ENCODE measurements around the gene ST8SIA4.

The ST8SIA4 gene

DNA sequence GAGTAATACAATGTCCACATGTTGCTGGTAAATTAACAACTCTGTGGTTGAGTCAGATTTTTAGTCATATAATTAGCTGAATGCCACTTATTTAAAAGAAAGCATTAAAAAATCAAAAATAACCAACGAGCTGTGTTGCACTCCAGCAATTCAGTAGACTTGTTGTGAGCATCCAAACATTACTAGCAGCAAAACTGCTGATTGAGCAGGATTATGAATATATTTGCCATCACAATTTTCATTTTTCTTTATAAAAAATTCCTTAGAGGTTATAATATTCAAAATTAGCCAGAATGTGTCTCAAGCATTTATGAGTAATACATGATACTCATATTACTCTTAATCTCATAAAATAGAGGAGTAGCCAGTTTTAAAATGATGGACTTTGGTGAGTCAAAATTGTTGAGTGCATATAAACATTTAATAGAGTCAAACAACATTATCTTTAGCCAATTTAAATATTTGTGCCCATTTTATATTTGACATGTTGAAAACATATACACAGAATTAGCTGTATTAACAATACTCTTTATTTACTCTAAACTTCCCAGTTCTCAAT, 44.0 kb downstream of the ST8SIA4 start:
- no peak for DNase-seq (ENCODE audit: low spot score)
- no peak overlapping the region for H4K8ac ChIP-seq (ENCODE audit: low read depth, low read length)
- H3K9ac ChIP-seq (ENCODE audit: low read depth, low read length, poor library complexity): no peak overlapping the region
- no peak overlapping the region for H4K91ac ChIP-seq (ENCODE audit: low read depth, low read length, poor library complexity)
- no peak overlapping the region for H3K14ac ChIP-seq (ENCODE audit: low read length)
- H2BK5ac ChIP-seq (ENCODE audit: low read length): no peak overlapping the region
- no peak overlapping the region for H2BK15ac ChIP-seq (ENCODE audit: low read length)
- H3K27ac ChIP-seq (replicated peaks; ENCODE audit: low read length): no peak overlapping the region
- WGBS, 2 donors (ENCODE audit: extremely low coverage in 2 of 2, insufficient read length in 2 of 2, insufficient replicate concordance in 1 of 2): no CpG with 5 or more reads among the region's 1 CpG
- H2AFZ ChIP-seq (ENCODE audit: low read length): no peak overlapping the region
- H3K4ac ChIP-seq (ENCODE audit: low read length): no peak overlapping the region
- peaks cover 0 to 2% of the 10 kb centered on the region in 2 donors for H3K4me1 ChIP-seq (ENCODE audit: control insufficient read depth in 2 of 2, insufficient read depth in 1 of 2, low read depth in 1 of 2, low read length in 2 of 2)
- no peak overlapping the region for H3K23ac ChIP-seq (ENCODE audit: low read depth, low read length, poor library complexity)
- H3K4me2 ChIP-seq (ENCODE audit: insufficient read depth, low read length, poor library complexity, severe bottlenecking): no peak overlapping the region
- H3K36me3 ChIP-seq (replicated peaks in 1 of 2; ENCODE audit: control insufficient read depth in 2 of 2, insufficient read depth in 2 of 2, low read length in 2 of 2): peaks cover 0 to 37% of the 10 kb centered on the region in 2 donors
- no peak overlapping the region for H2BK120ac ChIP-seq (ENCODE audit: low read depth, low read length)
- no peak overlapping the region for H3K4me3 ChIP-seq (ENCODE audit: low read length in 2 of 2)
- H3K18ac ChIP-seq (ENCODE audit: low read length): no peak overlapping the region
- H2BK12ac ChIP-seq (ENCODE audit: low read length): no peak overlapping the region
- H3K79me1 ChIP-seq (ENCODE audit: low read depth, low read length): peaks cover 1% of the 10 kb centered on the region
- peaks cover 0 to 3% of the 10 kb centered on the region in 2 donors for H3K9me3 ChIP-seq (replicated peaks in 1 of 2; ENCODE audit: control insufficient read depth in 2 of 2, insufficient read depth in 1 of 2, low read depth in 1 of 2, low read length in 2 of 2)
- no peak overlapping the region for H2AK5ac ChIP-seq (ENCODE audit: low read depth, low read length)
- no peaks in the 10 kb centered on the region for H3K27me3 ChIP-seq (ENCODE audit: control insufficient read depth in 3 of 3, insufficient read depth in 3 of 3, low read depth in 1 of 3, low read length in 3 of 3)

DNA sequence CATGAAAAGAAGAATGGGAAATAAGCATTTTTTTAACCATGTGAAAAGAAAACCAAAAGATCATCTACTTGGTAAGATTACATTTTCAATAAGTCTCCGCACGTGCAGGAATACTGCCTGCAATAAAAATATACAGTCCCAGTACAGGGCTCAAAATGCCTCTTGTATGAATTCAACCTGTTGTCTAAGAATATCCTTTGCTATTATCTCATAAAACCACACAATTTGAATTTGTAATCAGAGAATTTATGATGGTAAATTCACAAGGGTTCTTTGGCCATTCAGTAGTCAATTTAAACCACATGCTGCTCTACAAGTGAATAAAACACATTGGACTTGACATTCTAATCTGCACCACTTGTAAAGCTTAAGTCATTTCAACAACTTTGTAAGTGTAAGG, 46.6 kb downstream of the ST8SIA4 start:
- Histone ChIP-seq H3K4me3 (ENCODE audit: low read length in 2 of 2) (no peak overlapping the region), H3K4me2 (ENCODE audit: insufficient read depth, low read length, poor library complexity, severe bottlenecking) (no peak overlapping the region), H3K36me3 (replicated peaks in 1 of 2; ENCODE audit: control insufficient read depth in 2 of 2, insufficient read depth in 2 of 2, low read length in 2 of 2) (peaks cover 0 to 42% of the 10 kb centered on the region in 2 donors), H2AK5ac (ENCODE audit: low read depth, low read length) (no peak overlapping the region), H3K27me3 (ENCODE audit: control insufficient read depth in 3 of 3, insufficient read depth in 3 of 3, low read depth in 1 of 3, low read length in 3 of 3) (no peaks in the 10 kb centered on the region), H3K79me1 (ENCODE audit: low read depth, low read length) (no peaks in the 10 kb centered on the region), H4K8ac (ENCODE audit: low read depth, low read length) (no peak overlapping the region), H3K18ac (ENCODE audit: low read length) (no peak overlapping the region), H3K27ac (replicated peaks; ENCODE audit: low read length) (no peak overlapping the region), H2AFZ (ENCODE audit: low read length) (no peak overlapping the region), H2BK15ac (ENCODE audit: low read length) (no peak overlapping the region), H3K4me1 (ENCODE audit: control insufficient read depth in 2 of 2, insufficient read depth in 1 of 2, low read depth in 1 of 2, low read length in 2 of 2) (peaks cover 0 to 2% of the 10 kb centered on the region in 2 donors), H3K9me3 (replicated peaks in 1 of 2; ENCODE audit: control insufficient read depth in 2 of 2, insufficient read depth in 1 of 2, low read depth in 1 of 2, low read length in 2 of 2) (no peaks in the 10 kb centered on the region), H2BK5ac (ENCODE audit: low read length) (no peak overlapping the region), H2BK12ac (ENCODE audit: low read length) (no peak overlapping the region), H3K4ac (ENCODE audit: low read length) (no peak overlapping the region), H3K14ac (ENCODE audit: low read length) (no peak overlapping the region), H4K91ac (ENCODE audit: low read depth, low read length, poor library complexity) (no peak overlapping the region), H3K9ac (ENCODE audit: low read depth, low read length, poor library complexity) (no peak overlapping the region), H2BK120ac (ENCODE audit: low read depth, low read length) (no peak overlapping the region), H3K23ac (ENCODE audit: low read depth, low read length, poor library complexity) (no peak overlapping the region)
- no CpG with 5 or more reads among the region's 2 CpGs for WGBS, 2 donors (ENCODE audit: extremely low coverage in 2 of 2, insufficient read length in 2 of 2, insufficient replicate concordance in 1 of 2)
- no peak for DNase-seq (ENCODE audit: low spot score)

DNA sequence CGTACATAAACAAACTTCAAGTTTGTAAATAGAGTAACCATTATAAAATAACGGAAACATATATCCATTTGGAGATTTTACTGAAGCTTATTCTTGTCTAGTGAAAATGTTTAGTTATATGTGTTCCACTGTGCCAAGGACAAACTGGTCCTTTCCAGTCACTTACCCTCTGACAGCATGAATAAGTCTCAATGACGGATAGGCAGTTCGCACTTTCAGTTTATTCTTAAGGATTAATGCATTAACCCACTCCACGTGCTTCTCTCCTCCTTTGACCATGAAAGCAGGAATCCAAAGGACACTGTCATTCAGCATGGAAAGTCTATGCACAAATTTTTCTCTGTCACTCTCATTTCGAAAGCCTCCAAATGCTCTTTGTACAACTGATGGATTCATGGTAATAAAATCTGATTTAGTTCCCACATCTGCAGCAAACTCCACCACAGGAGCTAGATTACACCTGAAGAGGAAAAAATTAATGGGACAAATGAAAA, 47.1 kb downstream of the ST8SIA4 start:
- Histone ChIP-seq H3K4me3 (ENCODE audit: low read length in 2 of 2) (no peak overlapping the region), H3K27ac (replicated peaks; ENCODE audit: low read length) (no peak overlapping the region), H3K27me3 (ENCODE audit: control insufficient read depth in 3 of 3, insufficient read depth in 3 of 3, low read depth in 1 of 3, low read length in 3 of 3) (no peaks in the 10 kb centered on the region), H3K36me3 (replicated peaks in 1 of 2; ENCODE audit: control insufficient read depth in 2 of 2, insufficient read depth in 2 of 2, low read length in 2 of 2) (peaks cover 0 to 42% of the 10 kb centered on the region in 2 donors), H3K79me1 (ENCODE audit: low read depth, low read length) (no peaks in the 10 kb centered on the region), H3K18ac (ENCODE audit: low read length) (no peak overlapping the region), H4K91ac (ENCODE audit: low read depth, low read length, poor library complexity) (no peak overlapping the region), H2AFZ (ENCODE audit: low read length) (no peak overlapping the region), H2BK5ac (ENCODE audit: low read length) (no peak overlapping the region), H3K4me1 (ENCODE audit: control insufficient read depth in 2 of 2, insufficient read depth in 1 of 2, low read depth in 1 of 2, low read length in 2 of 2) (peaks cover 0 to 2% of the 10 kb centered on the region in 2 donors), H2BK15ac (ENCODE audit: low read length) (no peak overlapping the region), H2BK12ac (ENCODE audit: low read length) (no peak overlapping the region), H3K23ac (ENCODE audit: low read depth, low read length, poor library complexity) (no peak overlapping the region), H3K4ac (ENCODE audit: low read length) (no peak overlapping the region), H3K14ac (ENCODE audit: low read length) (no peak overlapping the region), H3K9me3 (replicated peaks in 1 of 2; ENCODE audit: control insufficient read depth in 2 of 2, insufficient read depth in 1 of 2, low read depth in 1 of 2, low read length in 2 of 2) (no peaks in the 10 kb centered on the region), H4K8ac (ENCODE audit: low read depth, low read length) (no peak overlapping the region), H3K4me2 (ENCODE audit: insufficient read depth, low read length, poor library complexity, severe bottlenecking) (no peak overlapping the region), H2AK5ac (ENCODE audit: low read depth, low read length) (no peak overlapping the region), H2BK120ac (ENCODE audit: low read depth, low read length) (no peak overlapping the region), H3K9ac (ENCODE audit: low read depth, low read length, poor library complexity) (no peak overlapping the region)
- no peak for DNase-seq (ENCODE audit: low spot score)
- WGBS, 2 donors (ENCODE audit: extremely low coverage in 2 of 2, insufficient read length in 2 of 2, insufficient replicate concordance in 1 of 2): no CpG with 5 or more reads among the region's 6 CpGs

DNA sequence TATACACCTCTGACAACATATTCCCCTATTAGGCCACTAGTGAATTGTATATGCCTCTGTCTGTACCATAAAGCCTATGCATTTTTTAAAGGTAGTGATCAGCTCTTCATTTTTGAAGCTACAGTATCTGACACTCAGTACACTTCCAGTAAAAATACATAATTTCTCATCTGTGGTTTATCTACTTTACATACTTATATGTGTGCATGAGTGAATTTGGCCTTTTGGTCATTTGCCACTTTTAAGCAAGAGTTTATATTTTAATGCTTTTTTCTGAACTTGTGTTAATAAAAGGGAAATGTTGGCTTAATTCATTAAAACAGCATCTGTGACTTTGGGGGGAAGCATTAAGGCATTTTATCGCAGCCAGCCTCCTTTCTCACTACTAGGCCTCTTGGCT, 47.8 kb downstream of the ST8SIA4 start:
- Histone ChIP-seq H2AFZ (ENCODE audit: low read length) (no peak overlapping the region), H3K27me3 (ENCODE audit: control insufficient read depth in 3 of 3, insufficient read depth in 3 of 3, low read depth in 1 of 3, low read length in 3 of 3) (no peaks in the 10 kb centered on the region)

More for the DNA sequence above, 47.8 kb downstream of the ST8SIA4 start:
- no CpG with 5 or more reads among the region's 1 CpG for WGBS, 2 donors (ENCODE audit: extremely low coverage in 2 of 2, insufficient read length in 2 of 2, insufficient replicate concordance in 1 of 2)
- no peak overlapping the region for H3K4me2 ChIP-seq (ENCODE audit: insufficient read depth, low read length, poor library complexity, severe bottlenecking)
- H3K27ac ChIP-seq (replicated peaks; ENCODE audit: low read length): no peak overlapping the region
- H3K4ac ChIP-seq (ENCODE audit: low read length): no peak overlapping the region
- no peak overlapping the region for H2BK12ac ChIP-seq (ENCODE audit: low read length)
- H3K36me3 ChIP-seq (replicated peaks in 1 of 2; ENCODE audit: control insufficient read depth in 2 of 2, insufficient read depth in 2 of 2, low read length in 2 of 2): peaks cover 0 to 39% of the 10 kb centered on the region in 2 donors
- H3K9ac ChIP-seq (ENCODE audit: low read depth, low read length, poor library complexity): no peak overlapping the region
- H2AK5ac ChIP-seq (ENCODE audit: low read depth, low read length): no peak overlapping the region
- no peak for DNase-seq (ENCODE audit: low spot score)
- H3K4me3 ChIP-seq (ENCODE audit: low read length in 2 of 2): no peak overlapping the region
- no peak overlapping the region for H2BK15ac ChIP-seq (ENCODE audit: low read length)
- no peak overlapping the region for H2BK5ac ChIP-seq (ENCODE audit: low read length)
- H3K18ac ChIP-seq (ENCODE audit: low read length): no peak overlapping the region
- no peak overlapping the region for H4K91ac ChIP-seq (ENCODE audit: low read depth, low read length, poor library complexity)
- no peak overlapping the region for H2BK120ac ChIP-seq (ENCODE audit: low read depth, low read length)
- no peaks in the 10 kb centered on the region for H3K79me1 ChIP-seq (ENCODE audit: low read depth, low read length)
- peaks cover 0 to 2% of the 10 kb centered on the region in 2 donors for H3K4me1 ChIP-seq (ENCODE audit: control insufficient read depth in 2 of 2, insufficient read depth in 1 of 2, low read depth in 1 of 2, low read length in 2 of 2)
- H3K14ac ChIP-seq (ENCODE audit: low read length): no peak overlapping the region
- H4K8ac ChIP-seq (ENCODE audit: low read depth, low read length): no peak overlapping the region
- no peak overlapping the region for H3K23ac ChIP-seq (ENCODE audit: low read depth, low read length, poor library complexity)
- no peaks in the 10 kb centered on the region for H3K9me3 ChIP-seq (replicated peaks in 1 of 2; ENCODE audit: control insufficient read depth in 2 of 2, insufficient read depth in 1 of 2, low read depth in 1 of 2, low read length in 2 of 2)

Data from neuronal stem cell (in vitro differentiated cells).